ENCODE measurements around the gene RAD18. TPM values are rescaled to one million over a fixed set of nuclear protein-coding genes. Genes with fewer than 3 reads are reported as not detected.
A peak's percentile ranks its signal among the peaks of the same experiment; 100 is the strongest.

Gene RAD18
- total and polyA plus RNA-seq, 9 of the 15 experiments (the other 6 are each of a cell fraction or from before 2014, with no cell fraction given): 19.2 to 49.4 (median 34.4) TPM

- Histone ChIP-seq H3K36me3 (ENCODE audit: control insufficient read depth, insufficient read depth, low read length) (peaks cover 55% of the 10 kb centered on the region; the same call in 2 of the 3 replicates), H3K4me3 (no peak overlapping the region), H3K9me3 (replicated peaks; ENCODE audit: control insufficient read depth, insufficient read depth, low read depth, low read length) (no peaks in the 10 kb centered on the region), H3K79me2 (ENCODE audit: control insufficient read depth, insufficient read depth, low read length) (peaks cover 97% of the 10 kb centered on the region), H3K4me1 (replicated peaks in 1 of 2; ENCODE audit: control insufficient read depth in 2 of 2, insufficient read depth in 2 of 2, low read length in 2 of 2) (peaks cover 4 to 5% of the 10 kb centered on the region in 2 experiments; a peak in 3 of 5 replicates), H3K27ac (ENCODE audit: extremely low read depth, low read depth, low read length) (0 out of 3 replicates have a peak overlapping the region, but pooled peaks have one; percentile 9), H3K4me2 (ENCODE audit: insufficient read depth, low read length) (no peak overlapping the region; the same call in 1 of the 2 replicates), H4K20me1 (replicated peaks; ENCODE audit: control insufficient read depth, insufficient read depth, low read length) (peaks cover 12% of the 10 kb centered on the region), H3K27me3 (ENCODE audit: control insufficient read depth in 2 of 2, insufficient read depth in 2 of 2, low read length in 2 of 2) (no peaks in the 10 kb centered on the region), H3K9ac (ENCODE audit: insufficient read depth in 1 of 2, low read depth in 2 of 2, low read length in 2 of 2) (peak overlapping the region in 1 of 2 experiments; percentile 76; a peak in 2 of 4 replicates), H3K9me1 (ENCODE audit: control insufficient read depth, insufficient read depth, low read length) (no peaks in the 10 kb centered on the region), H2AFZ (ENCODE audit: low read depth, low read length) (no peak overlapping the region)
- in situ Hi-C loops (cut with MboI): no loop called here
- ATAC-seq (peak; percentile 81), DNase-seq (ENCODE audit: extremely low read depth in 1 of 4, low spot score in 3 of 4) (peak in 2 of 4 experiments; percentile 34 to 39), FAIRE-seq (no peak)
- POLR2A ChIA-PET: interaction anchor here (0.7 to 1.2 kb wide), 6 partner anchors 10 to 442 kb away, joined by 3 to 4 read pairs (median 4); partner anchors contain the start of genes SETD5 and THUMPD3
- intact Hi-C loops (cut with micrococcal nuclease): no loop called here
- CTCF ChIA-PET (ENCODE audit: low intra/inter-chr PET ratio): no interaction called here
- BruUV-seq (replicated peaks): no TSS peak
- WGBS (ENCODE audit: insufficient coverage, low coverage, missing lambda C conversion rate): 65% methylated on average over 3 of the region's 4 CpGs
- peak; percentile 47; the same call in 1 of the 2 replicates for TF ChIP-seq PKNOX1 (IDR thresholded peaks at IDR 0.05)
- TF ChIP-seq, protein P1, sequence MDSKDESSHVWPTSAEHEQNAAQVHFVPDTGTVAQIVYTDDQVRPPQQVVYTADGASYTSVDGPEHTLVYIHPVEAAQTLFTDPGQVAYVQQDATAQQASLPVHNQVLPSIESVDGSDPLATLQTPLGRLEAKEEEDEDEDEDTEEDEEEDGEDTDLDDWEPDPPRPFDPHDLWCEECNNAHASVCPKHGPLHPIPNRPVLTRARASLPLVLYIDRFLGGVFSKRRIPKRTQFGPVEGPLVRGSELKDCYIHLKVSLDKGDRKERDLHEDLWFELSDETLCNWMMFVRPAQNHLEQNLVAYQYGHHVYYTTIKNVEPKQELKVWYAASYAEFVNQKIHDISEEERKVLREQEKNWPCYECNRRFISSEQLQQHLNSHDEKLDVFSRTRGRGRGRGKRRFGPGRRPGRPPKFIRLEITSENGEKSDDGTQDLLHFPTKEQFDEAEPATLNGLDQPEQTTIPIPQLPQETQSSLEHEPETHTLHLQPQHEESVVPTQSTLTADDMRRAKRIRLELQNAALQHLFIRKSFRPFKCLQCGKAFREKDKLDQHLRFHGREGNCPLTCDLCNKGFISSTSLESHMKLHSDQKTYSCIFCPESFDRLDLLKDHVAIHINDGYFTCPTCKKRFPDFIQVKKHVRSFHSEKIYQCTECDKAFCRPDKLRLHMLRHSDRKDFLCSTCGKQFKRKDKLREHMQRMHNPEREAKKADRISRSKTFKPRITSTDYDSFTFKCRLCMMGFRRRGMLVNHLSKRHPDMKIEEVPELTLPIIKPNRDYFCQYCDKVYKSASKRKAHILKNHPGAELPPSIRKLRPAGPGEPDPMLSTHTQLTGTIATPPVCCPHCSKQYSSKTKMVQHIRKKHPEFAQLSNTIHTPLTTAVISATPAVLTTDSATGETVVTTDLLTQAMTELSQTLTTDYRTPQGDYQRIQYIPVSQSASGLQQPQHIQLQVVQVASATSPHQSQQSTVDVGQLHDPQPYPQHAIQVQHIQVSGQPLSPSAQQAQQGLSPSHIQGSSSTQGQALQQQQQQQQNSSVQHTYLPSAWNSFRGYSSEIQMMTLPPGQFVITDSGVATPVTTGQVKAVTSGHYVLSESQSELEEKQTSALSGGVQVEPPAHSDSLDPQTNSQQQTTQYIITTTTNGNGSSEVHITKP (IDR thresholded peaks at IDR 0.05; ENCODE audit: partially characterized antibody): peak; percentile 30
- TF ChIP-seq RNF2 (IDR thresholded peaks at IDR 0.05): no peak
- no peak for TF ChIP-seq SAP30 (IDR thresholded peaks at IDR 0.05; ENCODE audit: borderline replicate concordance, insufficient read depth, low read depth, low read length, poor library complexity, severe bottlenecking)
- no peak for TF ChIP-seq ZNF551 (CRISPR knock-in tag; IDR thresholded peaks at IDR 0.05)
- TF ChIP-seq MEIS2 (IDR thresholded peaks at IDR 0.05; ENCODE audit: partially characterized antibody): peak; percentile 58
- TF ChIP-seq BACH1 (tag; IDR thresholded peaks at IDR 0.05): no peak
- TF ChIP-seq SIN3A (IDR thresholded peaks at IDR 0.05; ENCODE audit: borderline replicate concordance in 2 of 2, control insufficient read depth in 1 of 2, low read depth in 2 of 2, low read length in 2 of 2): no peak
- TF ChIP-seq BHLHE40 (IDR thresholded peaks at IDR 0.05; ENCODE audit: low read length): no peak
- no peak for TF ChIP-seq POLR2B (IDR thresholded peaks at IDR 0.05; ENCODE audit: low read depth, partially characterized antibody)
- TF ChIP-seq, protein P2, sequence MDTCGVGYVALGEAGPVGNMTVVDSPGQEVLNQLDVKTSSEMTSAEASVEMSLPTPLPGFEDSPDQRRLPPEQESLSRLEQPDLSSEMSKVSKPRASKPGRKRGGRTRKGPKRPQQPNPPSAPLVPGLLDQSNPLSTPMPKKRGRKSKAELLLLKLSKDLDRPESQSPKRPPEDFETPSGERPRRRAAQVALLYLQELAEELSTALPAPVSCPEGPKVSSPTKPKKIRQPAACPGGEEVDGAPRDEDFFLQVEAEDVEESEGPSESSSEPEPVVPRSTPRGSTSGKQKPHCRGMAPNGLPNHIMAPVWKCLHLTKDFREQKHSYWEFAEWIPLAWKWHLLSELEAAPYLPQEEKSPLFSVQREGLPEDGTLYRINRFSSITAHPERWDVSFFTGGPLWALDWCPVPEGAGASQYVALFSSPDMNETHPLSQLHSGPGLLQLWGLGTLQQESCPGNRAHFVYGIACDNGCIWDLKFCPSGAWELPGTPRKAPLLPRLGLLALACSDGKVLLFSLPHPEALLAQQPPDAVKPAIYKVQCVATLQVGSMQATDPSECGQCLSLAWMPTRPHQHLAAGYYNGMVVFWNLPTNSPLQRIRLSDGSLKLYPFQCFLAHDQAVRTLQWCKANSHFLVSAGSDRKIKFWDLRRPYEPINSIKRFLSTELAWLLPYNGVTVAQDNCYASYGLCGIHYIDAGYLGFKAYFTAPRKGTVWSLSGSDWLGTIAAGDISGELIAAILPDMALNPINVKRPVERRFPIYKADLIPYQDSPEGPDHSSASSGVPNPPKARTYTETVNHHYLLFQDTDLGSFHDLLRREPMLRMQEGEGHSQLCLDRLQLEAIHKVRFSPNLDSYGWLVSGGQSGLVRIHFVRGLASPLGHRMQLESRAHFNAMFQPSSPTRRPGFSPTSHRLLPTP (IDR thresholded peaks at IDR 0.05; ENCODE audit: borderline replicate concordance, extremely low read depth, insufficient read length): no peak
Measured at GRCh38 chr3:8954938-8955763, 8.1 kb downstream of the RAD18 start.
